ENCODE results near the gene ILF3.
A peak's percentile ranks its signal among the peaks of the same experiment; 100 is the strongest.

The ILF3 gene

GRCh38 chr19:10634430-10634829 is 19.7 kb upstream of the ILF3 start:
- ATAC-seq (replicated peaks) (no peak), DNase-seq (no peak)
- Mint-ChIP-seq H3K4me3 (no peak overlapping the region), H3K9me3 (no peaks in the 10 kb centered on the region), H3K36me3 (peaks cover 55 to 58% of the 10 kb centered on the region in 2 donors), H3K27me3 (no peaks in the 10 kb centered on the region), H3K4me1 (peaks cover 33 to 41% of the 10 kb centered on the region in 2 donors), H3K27ac (peak overlapping the region; percentile 79)

- H3K4me1 Mint-ChIP-seq, result peaks cover 36 to 47% of the 10 kb centered on the region in 2 donors
- H3K27me3 Mint-ChIP-seq, result no peaks in the 10 kb centered on the region
- H3K36me3 Mint-ChIP-seq, result peaks cover 56 to 60% of the 10 kb centered on the region in 2 donors
- H3K27ac Mint-ChIP-seq, result peak overlapping the region; percentile 79
- ATAC-seq (replicated peaks) (no peak), DNase-seq (no peak)
- H3K4me3 Mint-ChIP-seq, result no peak overlapping the region
- no peaks in the 10 kb centered on the region for H3K9me3 Mint-ChIP-seq
Observed at GRCh38 chr19:10634963-10635362, 19.2 kb upstream of the ILF3 start.

GRCh38 chr19:10636304-10636972 is 17.7 kb upstream of the ILF3 start:
- Mint-ChIP-seq H3K4me1 (peaks cover 33 to 57% of the 10 kb centered on the region in 2 donors), H3K36me3 (peaks cover 55 to 60% of the 10 kb centered on the region in 2 donors)
- ATAC-seq (replicated peaks), result no peak

GRCh38 chr19:10637894-10638293 is 16.3 kb upstream of the ILF3 start:
- peaks cover 59 to 65% of the 10 kb centered on the region in 2 donors for H3K36me3 Mint-ChIP-seq
- DNase-seq (no peak), ATAC-seq (replicated peaks) (no peak)
- H3K27me3 Mint-ChIP-seq, result no peaks in the 10 kb centered on the region
- H3K4me3 Mint-ChIP-seq, result no peak overlapping the region
- peaks cover 39 to 71% of the 10 kb centered on the region in 2 donors for H3K4me1 Mint-ChIP-seq
- H3K27ac Mint-ChIP-seq, result peak overlapping the region; percentile 16
- no peaks in the 10 kb centered on the region for H3K9me3 Mint-ChIP-seq

More at GRCh38 chr19:10636304-10636972, 17.7 kb upstream of the ILF3 start:
- Mint-ChIP-seq H3K27me3 (no peaks in the 10 kb centered on the region), H3K4me3 (no peak overlapping the region), H3K9me3 (no peaks in the 10 kb centered on the region), H3K27ac (peak overlapping the region; percentile 65)
- DNase-seq, result no peak

- H3K4me1 Mint-ChIP-seq, result peaks cover 48 to 88% of the 10 kb centered on the region in 2 donors
- peak overlapping the region; percentile 69 for H3K27ac Mint-ChIP-seq
- H3K36me3 Mint-ChIP-seq, result peaks cover 58 to 68% of the 10 kb centered on the region in 2 donors
- ATAC-seq (replicated peaks), result peak; percentile 82 to 94
- H3K4me3 Mint-ChIP-seq, result no peak overlapping the region
- H3K9me3 Mint-ChIP-seq, result no peaks in the 10 kb centered on the region
- DNase-seq, result no peak
- H3K27me3 Mint-ChIP-seq, result no peaks in the 10 kb centered on the region
Observed at GRCh38 chr19:10639836-10640235, 14.3 kb upstream of the ILF3 start.

- no peak for ATAC-seq (replicated peaks)
Observed at GRCh38 chr19:10640361-10640760, 13.8 kb upstream of the ILF3 start.

GRCh38 chr19:10641248-10641647 is 12.9 kb upstream of the ILF3 start:
- Mint-ChIP-seq H3K36me3 (peaks cover 48 to 59% of the 10 kb centered on the region in 2 donors), H3K27me3 (no peaks in the 10 kb centered on the region), H3K4me1 (peaks cover 39 to 75% of the 10 kb centered on the region in 2 donors), H3K4me3 (no peak overlapping the region), H3K27ac (peak overlapping the region; percentile 89), H3K9me3 (no peaks in the 10 kb centered on the region)
- DNase-seq (no peak), ATAC-seq (replicated peaks) (no peak)

More at GRCh38 chr19:10640361-10640760, 13.8 kb upstream of the ILF3 start:
- H3K4me3 Mint-ChIP-seq, result no peak overlapping the region
- peaks cover 44 to 84% of the 10 kb centered on the region in 2 donors for H3K4me1 Mint-ChIP-seq
- H3K27ac Mint-ChIP-seq, result peak overlapping the region; percentile 20
- DNase-seq, result no peak
- H3K27me3 Mint-ChIP-seq, result no peaks in the 10 kb centered on the region
- H3K36me3 Mint-ChIP-seq, result peaks cover 53 to 65% of the 10 kb centered on the region in 2 donors
- H3K9me3 Mint-ChIP-seq, result no peaks in the 10 kb centered on the region

- H3K4me1 Mint-ChIP-seq, result peaks cover 31 to 65% of the 10 kb centered on the region in 2 donors
- peak overlapping the region; percentile 82 for H3K27ac Mint-ChIP-seq
- H3K9me3 Mint-ChIP-seq, result no peaks in the 10 kb centered on the region
- ATAC-seq (replicated peaks) (no peak), DNase-seq (no peak)
- peaks cover 38 to 45% of the 10 kb centered on the region in 2 donors for H3K36me3 Mint-ChIP-seq
- H3K27me3 Mint-ChIP-seq, result no peaks in the 10 kb centered on the region
- no peak overlapping the region for H3K4me3 Mint-ChIP-seq
Observed at GRCh38 chr19:10642473-10643171, 11.5 kb upstream of the ILF3 start.

- Mint-ChIP-seq H3K27me3 (no peaks in the 10 kb centered on the region), H3K4me1 (peaks cover 28 to 63% of the 10 kb centered on the region in 2 donors), H3K27ac (peak overlapping the region; percentile 82), H3K9me3 (no peaks in the 10 kb centered on the region), H3K4me3 (no peak overlapping the region), H3K36me3 (peaks cover 32 to 38% of the 10 kb centered on the region in 2 donors)
- DNase-seq (no peak), ATAC-seq (replicated peaks) (no peak)
Observed at GRCh38 chr19:10643172-10643967, 10.8 kb upstream of the ILF3 start.

- peak overlapping the region; percentile 82 for H3K27ac Mint-ChIP-seq
- no peak overlapping the region for H3K4me3 Mint-ChIP-seq
- peaks cover 30 to 63% of the 10 kb centered on the region in 2 donors for H3K4me1 Mint-ChIP-seq
- H3K36me3 Mint-ChIP-seq, result peaks cover 30 to 38% of the 10 kb centered on the region in 2 donors
- ATAC-seq (replicated peaks) (no peak), DNase-seq (no peak)
- no peaks in the 10 kb centered on the region for H3K9me3 Mint-ChIP-seq
- H3K27me3 Mint-ChIP-seq, result no peaks in the 10 kb centered on the region
Observed at GRCh38 chr19:10643968-10644259, 10.2 kb upstream of the ILF3 start.

GRCh38 chr19:10644260-10645007 is 9.7 kb upstream of the ILF3 start:
- peaks cover 25 to 33% of the 10 kb centered on the region in 2 donors for H3K36me3 Mint-ChIP-seq
- peaks cover 25 to 58% of the 10 kb centered on the region in 2 donors for H3K4me1 Mint-ChIP-seq
- no peaks in the 10 kb centered on the region for H3K27me3 Mint-ChIP-seq
- H3K27ac Mint-ChIP-seq, result peak overlapping the region; percentile 70
- no peak overlapping the region for H3K4me3 Mint-ChIP-seq
- peak; percentile 79 to 86 for ATAC-seq (replicated peaks)
- H3K9me3 Mint-ChIP-seq, result no peaks in the 10 kb centered on the region
- peak; percentile 59 for DNase-seq

- DNase-seq, result no peak
- H3K36me3 Mint-ChIP-seq, result peaks cover 19 to 26% of the 10 kb centered on the region in 2 donors
- no peak overlapping the region for H3K4me3 Mint-ChIP-seq
- no peaks in the 10 kb centered on the region for H3K9me3 Mint-ChIP-seq
- no peak for ATAC-seq (replicated peaks)
- H3K27me3 Mint-ChIP-seq, result no peaks in the 10 kb centered on the region
- H3K4me1 Mint-ChIP-seq, result peaks cover 24 to 43% of the 10 kb centered on the region in 2 donors
- peak overlapping the region; percentile 62 for H3K27ac Mint-ChIP-seq
Observed at GRCh38 chr19:10646456-10647159, 7.5 kb upstream of the ILF3 start.

- Mint-ChIP-seq H3K27me3 (no peaks in the 10 kb centered on the region), H3K4me3 (no peak overlapping the region), H3K27ac (no peak overlapping the region), H3K4me1 (peaks cover 20 to 36% of the 10 kb centered on the region in 2 donors), H3K36me3 (peaks cover 14 to 21% of the 10 kb centered on the region in 2 donors), H3K9me3 (no peaks in the 10 kb centered on the region)
- no peak for DNase-seq
- ATAC-seq (replicated peaks), result peak; percentile 16 to 23
Observed at GRCh38 chr19:10648360-10648759, 5.8 kb upstream of the ILF3 start.

Measured in stimulated activated naive B cell treated with anti-CD40 and anti-IgM and Interleukin-4, amounts not matched to agents 10 μg/mL and 1 μg/mL and 100 μg/mL, for 72 hours (primary cell).